GM12801 (cell line): ENCODE measurements around the gene TLX1.

Source experiments
- CTCF ChIP-seq: IDR thresholded peaks from one replicate; pipeline ENCODE4 v1.5.1; 2011; ENCODE audit warnings: control low read depth; ENCODE audit not compliant: insufficient read length; ENCODE audit errors: extremely low read depth

Gene TLX1

GRCh38 chr10:101151395-101151794 is 20.3 kb downstream of the TLX1 start:
- TF ChIP-seq CTCF: no peak

- no peak for TF ChIP-seq CTCF
Measured at GRCh38 chr10:101152316-101152715, 21.2 kb downstream of the TLX1 start.

GRCh38 chr10:101155896-101156295 is 24.8 kb downstream of the TLX1 start:
- no peak for TF ChIP-seq CTCF

GRCh38 chr10:101157756-101158458 is 26.8 kb downstream of the TLX1 start:
- no peak for TF ChIP-seq CTCF

DNA sequence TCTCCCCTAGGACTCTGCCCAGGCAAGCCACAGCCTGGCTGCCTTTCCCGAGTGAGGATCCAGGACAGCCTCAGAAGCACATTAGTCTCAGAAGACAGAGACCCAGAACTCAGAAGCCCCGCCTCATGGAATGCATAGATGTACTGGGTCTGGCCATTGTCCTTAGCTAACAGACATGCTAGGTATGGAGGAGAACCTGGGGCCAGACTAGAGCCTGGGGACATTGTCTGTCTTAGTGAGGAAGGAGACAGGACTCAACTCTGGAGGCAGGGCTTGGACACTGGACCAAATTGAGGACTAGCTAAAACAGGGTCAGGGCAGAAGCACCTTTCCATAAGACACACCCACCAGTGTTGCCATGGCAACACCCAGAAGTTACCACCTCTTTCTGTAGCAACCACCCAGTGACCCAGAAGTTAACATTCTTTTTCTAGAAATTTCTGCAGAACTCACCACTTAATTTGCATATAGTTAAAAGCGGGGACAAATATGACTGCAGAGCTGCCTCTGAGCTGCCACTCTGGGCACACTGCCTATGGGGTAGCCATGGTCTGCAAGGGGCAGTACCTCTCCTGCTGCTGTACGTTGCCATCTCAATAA is 27.5 kb downstream of the TLX1 start:
- TF ChIP-seq CTCF: no peak

DNA sequence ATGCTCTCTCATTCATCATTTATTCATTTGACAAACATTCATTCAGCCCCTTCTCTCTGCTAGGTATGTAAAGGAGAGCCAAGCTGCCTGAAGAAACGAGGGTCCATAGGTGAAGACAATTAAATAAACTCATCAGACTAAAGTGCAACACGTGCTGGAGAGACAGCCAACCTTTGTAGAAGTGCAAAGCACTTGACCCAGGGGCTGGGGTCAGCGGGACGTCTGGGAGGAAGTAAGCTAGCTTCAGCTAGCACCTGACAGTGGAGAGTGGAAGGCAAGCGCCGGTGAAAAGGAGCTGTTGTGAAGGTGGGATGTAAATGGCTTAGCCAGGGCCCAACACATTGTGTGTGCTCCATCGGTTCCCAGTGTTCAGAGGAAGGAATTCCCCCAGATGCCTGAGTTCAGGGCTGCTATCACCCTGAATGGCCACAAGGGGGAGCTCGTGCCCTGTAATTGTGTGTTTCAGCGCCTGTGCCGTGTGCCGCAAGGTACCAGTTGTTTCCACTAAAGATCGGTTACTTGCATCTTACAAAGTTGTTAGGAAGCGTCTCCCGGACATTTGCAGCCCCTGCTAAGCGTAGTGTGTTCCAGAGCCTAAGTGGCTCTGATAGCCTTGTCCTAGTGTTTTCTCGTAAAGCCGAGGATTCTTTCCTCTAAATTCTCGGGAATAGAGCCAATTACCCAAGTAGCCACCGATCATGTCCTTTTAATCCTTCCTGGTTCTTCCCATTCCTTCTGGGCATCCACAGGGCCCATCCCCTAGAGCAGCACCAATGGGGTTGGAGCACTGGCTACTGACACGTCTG is 30.6 kb downstream of the TLX1 start:
- no peak for TF ChIP-seq CTCF

DNA sequence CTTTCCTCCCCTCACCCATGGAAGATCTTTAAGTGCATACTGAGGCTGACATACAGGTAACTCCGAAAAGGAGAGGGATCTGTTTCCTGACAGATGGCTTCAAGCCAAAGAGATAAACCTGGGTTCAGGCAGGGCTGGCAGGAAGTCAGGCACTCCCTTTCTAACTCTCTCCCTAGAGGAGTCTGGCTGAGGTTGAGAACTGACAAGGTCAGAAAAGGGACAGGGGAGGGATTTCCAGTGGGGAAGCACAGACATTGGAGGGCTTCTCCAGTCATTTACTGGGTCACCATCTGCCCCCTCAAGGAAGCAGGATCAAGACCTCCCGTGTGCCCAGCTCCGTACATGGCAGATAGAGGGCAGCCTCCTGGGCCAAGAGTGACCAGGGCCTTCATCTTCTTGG is 31.6 kb downstream of the TLX1 start:
- no peak for TF ChIP-seq CTCF
